ENCODE data around the gene PICK1.

Gene PICK1

GRCh38 chr22:38026130-38027111 lies 30.8 kb upstream of the PICK1 start:
- H3K36me3 Mint-ChIP-seq (ENCODE audit: low read depth), result no peaks in the 10 kb centered on the region
- H3K4me3 Mint-ChIP-seq, result no peak overlapping the region
- no peaks in the 10 kb centered on the region for H3K4me1 Mint-ChIP-seq (ENCODE audit: low read depth)
- no peaks in the 10 kb centered on the region for H3K9me3 Mint-ChIP-seq
- no peaks in the 10 kb centered on the region for H3K27me3 Mint-ChIP-seq
- H3K27ac Mint-ChIP-seq, result no peak overlapping the region

GRCh38 chr22:38027487-38027886 lies 29.7 kb upstream of the PICK1 start:
- no peaks in the 10 kb centered on the region for H3K27me3 Mint-ChIP-seq
- no peaks in the 10 kb centered on the region for H3K4me1 Mint-ChIP-seq (ENCODE audit: low read depth)
- H3K36me3 Mint-ChIP-seq (ENCODE audit: low read depth), result no peaks in the 10 kb centered on the region
- H3K4me3 Mint-ChIP-seq, result no peak overlapping the region
- H3K9me3 Mint-ChIP-seq, result no peaks in the 10 kb centered on the region
- H3K27ac Mint-ChIP-seq, result no peak overlapping the region

GRCh38 chr22:38028344-38029130 lies 28.7 kb upstream of the PICK1 start:
- Mint-ChIP-seq H3K36me3 (ENCODE audit: low read depth) (no peaks in the 10 kb centered on the region), H3K4me3 (no peak overlapping the region), H3K4me1 (ENCODE audit: low read depth) (no peaks in the 10 kb centered on the region), H3K9me3 (no peaks in the 10 kb centered on the region), H3K27me3 (no peaks in the 10 kb centered on the region), H3K27ac (no peak overlapping the region)

- H3K27ac Mint-ChIP-seq, result no peak overlapping the region
- H3K4me1 Mint-ChIP-seq (ENCODE audit: low read depth), result no peaks in the 10 kb centered on the region
- H3K4me3 Mint-ChIP-seq, result no peak overlapping the region
- no peaks in the 10 kb centered on the region for H3K36me3 Mint-ChIP-seq (ENCODE audit: low read depth)
- no peaks in the 10 kb centered on the region for H3K9me3 Mint-ChIP-seq
- no peaks in the 10 kb centered on the region for H3K27me3 Mint-ChIP-seq
Observed at GRCh38 chr22:38029370-38029769, 27.8 kb upstream of the PICK1 start.

- Mint-ChIP-seq H3K4me1 (ENCODE audit: low read depth) (no peaks in the 10 kb centered on the region), H3K4me3 (no peak overlapping the region), H3K27me3 (no peaks in the 10 kb centered on the region), H3K9me3 (no peaks in the 10 kb centered on the region), H3K36me3 (ENCODE audit: low read depth) (no peaks in the 10 kb centered on the region), H3K27ac (no peak overlapping the region)
Observed at GRCh38 chr22:38029901-38030300, 27.3 kb upstream of the PICK1 start.

- no peak overlapping the region for H3K27ac Mint-ChIP-seq
- H3K4me3 Mint-ChIP-seq, result no peak overlapping the region
- no peaks in the 10 kb centered on the region for H3K36me3 Mint-ChIP-seq (ENCODE audit: low read depth)
- no peaks in the 10 kb centered on the region for H3K9me3 Mint-ChIP-seq
- H3K27me3 Mint-ChIP-seq, result no peaks in the 10 kb centered on the region
- H3K4me1 Mint-ChIP-seq (ENCODE audit: low read depth), result no peaks in the 10 kb centered on the region
Observed at GRCh38 chr22:38030311-38031133, 26.7 kb upstream of the PICK1 start.

GRCh38 chr22:38031491-38031890 lies 25.7 kb upstream of the PICK1 start:
- Mint-ChIP-seq H3K27ac (no peak overlapping the region), H3K36me3 (ENCODE audit: low read depth) (no peaks in the 10 kb centered on the region), H3K27me3 (no peaks in the 10 kb centered on the region), H3K4me3 (no peak overlapping the region), H3K9me3 (no peaks in the 10 kb centered on the region), H3K4me1 (ENCODE audit: low read depth) (no peaks in the 10 kb centered on the region)

GRCh38 chr22:38032681-38033521 lies 24.3 kb upstream of the PICK1 start:
- H3K4me1 Mint-ChIP-seq (ENCODE audit: low read depth), result no peaks in the 10 kb centered on the region
- H3K27ac Mint-ChIP-seq, result no peak overlapping the region

GRCh38 chr22:38033522-38034277 lies 23.5 kb upstream of the PICK1 start:
- H3K36me3 Mint-ChIP-seq (ENCODE audit: low read depth), result no peaks in the 10 kb centered on the region
- no peak overlapping the region for H3K27ac Mint-ChIP-seq
- no peak overlapping the region for H3K4me3 Mint-ChIP-seq
- no peaks in the 10 kb centered on the region for H3K27me3 Mint-ChIP-seq
- no peaks in the 10 kb centered on the region for H3K9me3 Mint-ChIP-seq
- no peaks in the 10 kb centered on the region for H3K4me1 Mint-ChIP-seq (ENCODE audit: low read depth)

More at GRCh38 chr22:38032681-38033521, 24.3 kb upstream of the PICK1 start:
- no peaks in the 10 kb centered on the region for H3K36me3 Mint-ChIP-seq (ENCODE audit: low read depth)
- H3K4me3 Mint-ChIP-seq, result no peak overlapping the region
- H3K27me3 Mint-ChIP-seq, result no peaks in the 10 kb centered on the region
- H3K9me3 Mint-ChIP-seq, result no peaks in the 10 kb centered on the region

- no peaks in the 10 kb centered on the region for H3K4me1 Mint-ChIP-seq (ENCODE audit: low read depth)
- H3K27me3 Mint-ChIP-seq, result no peaks in the 10 kb centered on the region
- no peak overlapping the region for H3K27ac Mint-ChIP-seq
- no peaks in the 10 kb centered on the region for H3K36me3 Mint-ChIP-seq (ENCODE audit: low read depth)
- H3K9me3 Mint-ChIP-seq, result no peaks in the 10 kb centered on the region
- no peak overlapping the region for H3K4me3 Mint-ChIP-seq
Observed at GRCh38 chr22:38034278-38034882, 22.8 kb upstream of the PICK1 start.

GRCh38 chr22:38034884-38035529 lies 22.2 kb upstream of the PICK1 start:
- H3K27ac Mint-ChIP-seq, result no peak overlapping the region
- H3K4me3 Mint-ChIP-seq, result no peak overlapping the region
- H3K4me1 Mint-ChIP-seq (ENCODE audit: low read depth), result no peaks in the 10 kb centered on the region
- H3K27me3 Mint-ChIP-seq, result no peaks in the 10 kb centered on the region
- no peaks in the 10 kb centered on the region for H3K9me3 Mint-ChIP-seq
- no peaks in the 10 kb centered on the region for H3K36me3 Mint-ChIP-seq (ENCODE audit: low read depth)

- Mint-ChIP-seq H3K9me3 (no peaks in the 10 kb centered on the region), H3K4me1 (ENCODE audit: low read depth) (no peaks in the 10 kb centered on the region), H3K4me3 (no peak overlapping the region), H3K36me3 (ENCODE audit: low read depth) (no peaks in the 10 kb centered on the region), H3K27ac (no peak overlapping the region), H3K27me3 (no peaks in the 10 kb centered on the region)
Observed at GRCh38 chr22:38035530-38035885, 21.7 kb upstream of the PICK1 start.
